Activated CD8-positive, alpha-beta memory T cell treated with anti-CD3 and anti-CD28 coated beads, Interleukin-2, amount 10 ng/mL, durations not matched to agents 7 days and 5 days (primary cell): ENCODE measurements around the gene FCRL2. TPM values are rescaled to one million over a fixed set of nuclear protein-coding genes. Genes with fewer than 3 reads are reported as not detected.
"Not testable (repeated sequence)": the region's sequence is repeated elsewhere in the genome, so short reads cannot be mapped to it uniquely, and the experiment has no call there.

Source experiments
- ATAC-seq: fragments of 150-1000 bp; cut with Tn5 transposase; one replicate; pipeline ENCODE4 v1.10.0; 2021; ENCODE audit warnings: moderate library complexity
- CTCF ChIA-PET: fragments of 350-600 bp; sonication (Branson Sonifier 250); formaldehyde crosslinking; loops from one replicate; lab custom pipeline; 2021; ENCODE audit warnings: antibody characterized with exemption; lab: Charles Lee
- DNase-seq: peaks from one replicate; pipeline ENCODE4 v3.0.0-alpha.2; 2020
- H3K27ac Mint-ChIP-seq: one replicate; pipeline ENCODE4 v1.8.0; 2021; ENCODE audit warnings: mild to moderate bottlenecking, mixed read lengths
- H3K27me3 Mint-ChIP-seq: one replicate; pipeline ENCODE4 v1.8.0; 2021; ENCODE audit warnings: mixed read lengths
- H3K36me3 Mint-ChIP-seq: one replicate; pipeline ENCODE4 v1.8.0; 2021; ENCODE audit warnings: mild to moderate bottlenecking, mixed read lengths
- H3K4me1 Mint-ChIP-seq: one replicate; pipeline ENCODE4 v1.8.0; 2021; ENCODE audit warnings: mixed read lengths
- H3K4me3 Mint-ChIP-seq: one replicate; pipeline ENCODE4 v1.8.0; 2021; ENCODE audit warnings: mild to moderate bottlenecking, moderate library complexity, mixed read lengths
- H3K9me3 Mint-ChIP-seq: one replicate; pipeline ENCODE4 v1.8.0; 2022; ENCODE audit warnings: low read depth, mixed read lengths
- total RNA-seq, 2 experiments: library from RNA; stranded (reverse); gene quantifications; one replicate each; pipeline ENCODE4 v1.2.3, GENCODE V29; 2021

The FCRL2 gene
- total RNA-seq, 2 experiments from 2014 or later = not detected

DNA sequence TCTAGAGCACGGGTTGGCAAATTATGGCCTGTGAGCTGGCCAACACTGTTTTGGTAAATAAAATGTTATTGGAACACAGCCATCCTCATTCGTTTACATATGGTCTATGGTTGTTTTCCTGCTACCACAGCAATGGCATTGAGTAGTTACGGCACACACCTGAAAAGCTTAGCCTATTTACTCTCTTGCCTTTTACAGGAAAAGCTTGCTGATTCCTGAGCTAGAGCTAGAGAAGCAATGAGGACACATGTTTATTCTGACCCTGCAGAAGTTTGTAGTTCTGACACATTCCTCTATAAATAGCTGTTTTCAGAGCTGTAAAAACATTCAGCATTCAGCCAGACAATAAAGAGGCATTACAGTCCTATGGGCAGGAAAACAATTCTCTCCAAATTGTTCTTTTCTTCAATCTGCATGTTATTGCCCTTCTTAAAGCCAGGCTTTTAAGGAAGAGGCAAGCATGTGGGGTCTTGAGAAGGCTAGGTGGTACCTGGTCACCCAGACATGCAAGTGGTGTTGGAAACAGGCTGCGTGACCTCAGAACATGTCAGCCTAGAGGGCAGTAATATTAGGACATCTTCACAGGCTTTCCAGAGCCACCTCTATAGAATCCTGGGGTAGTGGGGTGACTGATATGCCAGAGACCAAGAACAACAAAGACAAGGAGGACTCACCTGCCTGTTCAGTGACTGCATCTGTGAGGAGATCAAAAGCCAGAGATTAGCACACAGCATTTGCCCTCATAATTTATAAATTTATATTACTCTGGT, 1.6 kb downstream of the FCRL2 start:
- no peak overlapping the region for H3K4me3 Mint-ChIP-seq
- CTCF ChIA-PET = no interaction called here
- DNase-seq (no peak), ATAC-seq (no peak)
- no peaks in the 10 kb centered on the region for H3K36me3 Mint-ChIP-seq
- no peak overlapping the region for H3K27ac Mint-ChIP-seq
- no peaks in the 10 kb centered on the region for H3K9me3 Mint-ChIP-seq
- H3K27me3 Mint-ChIP-seq = no peaks in the 10 kb centered on the region
- H3K4me1 Mint-ChIP-seq = peaks cover 2% of the 10 kb centered on the region

DNA sequence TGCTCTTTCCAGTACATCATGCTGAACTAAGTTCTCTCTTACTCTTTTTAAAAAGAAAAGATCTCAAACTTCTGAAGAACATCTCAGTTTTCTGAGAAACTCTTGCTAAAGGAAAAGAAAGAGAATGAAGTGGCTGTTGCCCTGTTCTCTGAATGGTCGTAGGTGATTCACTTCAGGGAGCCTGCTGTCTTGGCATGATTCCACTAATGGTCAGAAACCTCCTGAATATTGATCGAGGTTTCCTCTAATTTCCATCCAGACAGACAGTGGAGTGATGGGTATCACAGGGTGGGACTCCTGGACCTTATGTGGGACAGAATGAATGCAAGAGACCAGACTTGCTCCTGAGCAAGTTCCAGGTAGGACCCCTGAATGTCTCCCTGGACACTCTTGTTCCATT, 2.5 kb downstream of the FCRL2 start:
- H3K9me3 Mint-ChIP-seq = no peaks in the 10 kb centered on the region
- no peak for DNase-seq
- ATAC-seq = no peak
- H3K27me3 Mint-ChIP-seq = no peaks in the 10 kb centered on the region
- H3K36me3 Mint-ChIP-seq = no peaks in the 10 kb centered on the region
- peaks cover 2% of the 10 kb centered on the region for H3K4me1 Mint-ChIP-seq
- H3K4me3 Mint-ChIP-seq = no peak overlapping the region
- CTCF ChIA-PET = interaction anchor here (1.2 kb wide), 1 partner anchor 194 kb away, joined by 4 read pairs; no protein-coding TSS in a partner anchor
- H3K27ac Mint-ChIP-seq = no peak overlapping the region

- CTCF ChIA-PET = interaction anchor here (1.2 kb wide), 1 partner anchor 193 kb away, joined by 4 read pairs; no protein-coding TSS in a partner anchor
- H3K36me3 Mint-ChIP-seq = no peaks in the 10 kb centered on the region
These were observed 3.2 kb downstream of the FCRL2 start for GRCh38 chr1:157773493-157774350.

DNA sequence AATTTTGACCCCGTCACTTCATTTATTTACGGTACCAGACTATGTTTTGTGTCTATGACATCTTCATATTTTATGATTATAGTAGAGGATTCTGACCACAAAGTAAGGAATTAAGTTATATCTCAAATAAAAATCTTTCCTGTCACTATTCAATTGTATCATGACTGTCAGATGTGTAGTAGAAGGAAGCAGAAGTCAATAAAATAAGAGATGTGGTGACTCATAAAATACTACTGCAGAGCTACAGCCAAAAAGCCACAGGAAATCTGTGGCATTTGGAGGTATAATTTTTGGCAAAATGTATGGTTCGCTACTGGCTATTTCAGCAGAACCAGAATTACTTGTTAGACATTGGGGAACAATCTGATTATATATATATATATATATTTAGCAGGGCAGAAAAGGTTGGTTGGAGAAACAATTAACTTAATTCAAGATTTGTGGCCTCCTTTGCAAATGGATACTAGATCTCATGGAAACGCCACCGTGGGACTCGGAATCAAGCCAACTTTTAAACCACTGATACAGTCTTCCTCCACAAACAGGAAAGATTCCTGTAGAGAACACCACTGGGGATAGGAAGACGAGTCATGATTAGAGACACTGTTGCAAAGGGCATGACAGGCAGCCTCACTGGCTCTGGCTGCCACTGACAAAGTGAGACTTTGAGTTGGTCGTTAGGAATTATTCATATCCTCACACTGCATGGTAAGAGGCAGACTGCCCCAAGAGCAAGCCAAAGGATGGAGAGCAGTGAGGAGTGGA, 5.1 kb downstream of the FCRL2 start:
- no peak for DNase-seq
- no peak for ATAC-seq
- H3K9me3 Mint-ChIP-seq = no peaks in the 10 kb centered on the region
- no peak overlapping the region for H3K4me3 Mint-ChIP-seq
- no peaks in the 10 kb centered on the region for H3K27me3 Mint-ChIP-seq
- CTCF ChIA-PET = no interaction called here
- H3K36me3 Mint-ChIP-seq = no peaks in the 10 kb centered on the region
- no peak overlapping the region for H3K27ac Mint-ChIP-seq
- H3K4me1 Mint-ChIP-seq = peaks cover 2% of the 10 kb centered on the region

More at GRCh38 chr1:157773493-157774350, 3.2 kb downstream of the FCRL2 start:
- Mint-ChIP-seq H3K9me3 (no peaks in the 10 kb centered on the region), H3K4me3 (no peak overlapping the region), H3K27ac (no peak overlapping the region), H3K27me3 (no peaks in the 10 kb centered on the region), H3K4me1 (peaks cover 2% of the 10 kb centered on the region)
- ATAC-seq (no peak), DNase-seq (no peak)

DNA sequence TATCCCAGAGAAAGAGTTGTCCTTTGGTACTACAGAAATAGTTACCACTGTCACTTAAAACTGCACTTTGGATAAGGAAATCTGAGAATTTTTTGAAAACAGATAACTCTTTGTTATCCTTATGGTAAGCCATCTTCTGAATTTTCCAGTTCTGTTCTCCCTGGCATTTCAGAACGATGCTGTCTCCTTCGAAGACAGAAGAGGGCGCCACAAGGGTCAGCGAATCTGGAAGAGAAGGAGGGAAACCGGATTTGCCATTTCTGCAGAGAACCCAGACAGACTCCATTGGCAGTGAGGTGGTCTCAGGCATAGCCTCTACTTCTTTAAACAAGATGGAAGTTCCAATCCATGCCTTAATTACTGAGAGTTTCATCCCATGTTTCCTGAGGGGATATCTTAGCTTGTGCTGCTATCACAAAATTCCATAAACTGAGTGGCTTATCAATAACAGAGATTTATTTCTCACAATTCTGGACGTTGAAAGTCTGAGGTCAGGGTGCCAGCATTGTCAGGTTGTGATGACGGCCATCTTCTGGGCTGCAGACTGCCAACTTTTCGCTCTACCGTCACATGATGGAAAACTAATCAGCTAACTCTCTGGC, 6.4 kb downstream of the FCRL2 start:
- no peak for ATAC-seq
- DNase-seq = no peak
- no peaks in the 10 kb centered on the region for H3K27me3 Mint-ChIP-seq

GRCh38 chr1:157766792-157767191, 10.1 kb downstream of the FCRL2 start:
- DNase-seq (no peak), ATAC-seq (no peak)
- H3K9me3 Mint-ChIP-seq = no peaks in the 10 kb centered on the region
- no peak overlapping the region for H3K4me3 Mint-ChIP-seq
- H3K27ac Mint-ChIP-seq = no peak overlapping the region
- peaks cover 2% of the 10 kb centered on the region for H3K4me1 Mint-ChIP-seq
- CTCF ChIA-PET = no interaction called here
- no peaks in the 10 kb centered on the region for H3K36me3 Mint-ChIP-seq
- H3K27me3 Mint-ChIP-seq = peaks cover 2% of the 10 kb centered on the region

More for the DNA sequence above, 6.4 kb downstream of the FCRL2 start:
- Mint-ChIP-seq H3K27ac (no peak overlapping the region), H3K9me3 (no peaks in the 10 kb centered on the region), H3K4me1 (peaks cover 2% of the 10 kb centered on the region), H3K36me3 (no peaks in the 10 kb centered on the region), H3K4me3 (no peak overlapping the region)
- CTCF ChIA-PET = no interaction called here

DNA sequence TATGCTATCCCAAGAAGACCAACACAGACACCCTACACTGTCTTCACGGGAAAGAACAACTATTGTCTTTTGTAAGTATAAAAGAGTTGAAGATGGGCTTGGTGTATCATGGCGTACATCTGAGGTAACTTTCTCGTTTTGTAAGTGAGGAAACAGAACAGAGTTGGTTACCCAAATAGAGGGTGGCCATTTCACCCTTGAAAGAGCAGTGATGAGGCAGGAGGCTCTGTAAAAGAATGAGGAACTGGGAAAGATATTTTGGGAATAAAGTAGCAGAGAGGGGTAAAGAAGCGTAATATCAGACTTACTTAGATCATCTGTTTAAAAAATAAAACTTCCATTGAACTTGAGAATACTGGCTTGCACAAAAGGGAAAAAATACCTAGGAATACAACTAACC, 18.9 kb downstream of the FCRL2 start:
- CTCF ChIA-PET = no interaction called here
- no peak overlapping the region for H3K27ac Mint-ChIP-seq

DNA sequence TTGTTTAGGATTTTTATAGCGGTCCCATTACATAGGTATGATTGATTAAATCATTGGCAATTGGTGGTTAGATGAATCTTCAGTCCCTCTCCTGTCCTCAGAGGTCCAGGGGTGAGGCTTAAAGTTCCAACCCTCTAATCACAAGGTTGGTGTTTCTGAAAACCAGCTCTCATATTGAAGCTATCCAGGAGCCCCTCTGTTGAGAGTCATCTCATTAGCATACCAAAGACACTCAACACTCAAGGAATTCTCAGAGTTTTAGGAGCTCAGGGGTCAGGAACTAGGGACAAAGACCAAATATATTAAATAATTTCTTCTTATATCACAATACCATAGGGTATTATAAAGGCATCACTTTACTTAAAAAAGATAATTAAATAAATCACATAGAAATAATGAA, 23.3 kb downstream of the FCRL2 start:
- Mint-ChIP-seq H3K27ac (no peak overlapping the region), H3K27me3 (no peaks in the 10 kb centered on the region), H3K4me3 (no peak overlapping the region), H3K36me3 (no peaks in the 10 kb centered on the region), H3K9me3 (no peaks in the 10 kb centered on the region), H3K4me1 (no peaks in the 10 kb centered on the region)
- ATAC-seq = no peak
- CTCF ChIA-PET = no interaction called here
- DNase-seq = no peak

More for the DNA sequence above, 18.9 kb downstream of the FCRL2 start:
- Mint-ChIP-seq H3K4me3 (no peak overlapping the region), H3K36me3 (no peaks in the 10 kb centered on the region), H3K27me3 (no peaks in the 10 kb centered on the region), H3K9me3 (no peaks in the 10 kb centered on the region), H3K4me1 (no peaks in the 10 kb centered on the region)
- ATAC-seq (no peak), DNase-seq (no peak)

DNA sequence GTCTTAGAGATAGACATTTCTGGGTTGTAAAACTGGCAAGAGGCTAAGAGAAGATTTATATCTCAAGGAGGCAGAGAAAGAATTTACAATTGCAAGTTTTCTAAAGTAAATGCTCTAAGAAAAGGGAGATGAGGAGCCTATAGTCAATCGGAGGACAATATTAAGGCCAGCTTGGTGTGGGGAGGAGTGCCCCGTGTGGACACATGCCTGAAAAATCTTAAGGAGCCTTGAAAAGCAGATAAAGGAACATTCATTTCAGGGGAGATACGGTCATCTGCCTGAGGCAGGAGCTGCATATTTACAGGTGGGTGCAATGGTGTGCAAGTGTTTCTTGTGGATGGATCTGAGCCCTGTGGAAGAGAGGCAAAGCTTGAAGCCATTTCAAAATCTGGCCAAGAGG, 25.6 kb downstream of the FCRL2 start:
- H3K4me1 Mint-ChIP-seq = no peaks in the 10 kb centered on the region
- CTCF ChIA-PET = no interaction called here
- no peaks in the 10 kb centered on the region for H3K27me3 Mint-ChIP-seq
- H3K9me3 Mint-ChIP-seq = no peaks in the 10 kb centered on the region
- H3K36me3 Mint-ChIP-seq = no peaks in the 10 kb centered on the region
- H3K4me3 Mint-ChIP-seq = no peak overlapping the region
- H3K27ac Mint-ChIP-seq = no peak overlapping the region
- DNase-seq (no peak), ATAC-seq (no peak)

GRCh38 chr1:157748262-157748817, 28.6 kb downstream of the FCRL2 start:
- H3K4me3 Mint-ChIP-seq = no peak overlapping the region
- H3K36me3 Mint-ChIP-seq = no peaks in the 10 kb centered on the region
- no peaks in the 10 kb centered on the region for H3K27me3 Mint-ChIP-seq
- ATAC-seq (no peak), DNase-seq (no peak)
- no peak overlapping the region for H3K27ac Mint-ChIP-seq
- H3K4me1 Mint-ChIP-seq = no peaks in the 10 kb centered on the region
- no peaks in the 10 kb centered on the region for H3K9me3 Mint-ChIP-seq
- CTCF ChIA-PET = no interaction called here

DNA sequence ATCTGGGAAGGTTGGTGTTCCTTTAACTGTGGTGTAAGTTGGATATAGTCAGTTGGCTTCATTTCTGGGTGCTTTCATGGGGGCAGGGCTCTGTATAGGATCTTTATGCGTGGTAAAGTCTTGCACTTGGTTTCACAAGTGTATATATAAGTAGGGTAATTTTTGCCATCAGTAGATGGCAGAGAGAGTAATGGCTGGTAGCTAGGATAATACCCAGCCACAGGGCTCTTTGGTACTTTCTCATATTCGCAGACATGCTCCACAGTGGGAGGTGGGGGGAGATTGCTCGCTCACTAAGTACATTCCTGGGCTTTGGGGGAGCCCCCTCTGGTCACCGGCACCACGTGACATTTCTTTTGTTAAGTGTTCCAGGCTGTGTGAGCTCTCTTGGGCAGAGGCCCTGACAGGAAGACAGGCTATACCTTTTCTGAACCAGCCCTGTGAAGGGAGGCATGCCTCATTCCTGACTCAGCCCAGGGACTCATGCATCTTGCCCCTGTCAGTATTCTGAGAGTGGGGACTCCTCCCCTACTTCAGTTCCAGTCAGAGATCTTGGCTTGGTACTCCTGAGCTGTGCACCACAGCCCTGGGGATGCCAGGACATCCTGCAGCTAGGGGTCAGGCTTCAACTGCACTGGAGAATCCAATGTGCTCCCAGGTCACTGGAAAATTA, 37.6 kb downstream of the FCRL2 start:
- CTCF ChIA-PET = no interaction called here
- no peaks in the 10 kb centered on the region for H3K36me3 Mint-ChIP-seq
- H3K9me3 Mint-ChIP-seq = no peaks in the 10 kb centered on the region
- DNase-seq = no peak
- H3K27me3 Mint-ChIP-seq = no peaks in the 10 kb centered on the region
- H3K27ac Mint-ChIP-seq = no peak overlapping the region
- no peak for ATAC-seq
- no peaks in the 10 kb centered on the region for H3K4me1 Mint-ChIP-seq
- no peak overlapping the region for H3K4me3 Mint-ChIP-seq

DNA sequence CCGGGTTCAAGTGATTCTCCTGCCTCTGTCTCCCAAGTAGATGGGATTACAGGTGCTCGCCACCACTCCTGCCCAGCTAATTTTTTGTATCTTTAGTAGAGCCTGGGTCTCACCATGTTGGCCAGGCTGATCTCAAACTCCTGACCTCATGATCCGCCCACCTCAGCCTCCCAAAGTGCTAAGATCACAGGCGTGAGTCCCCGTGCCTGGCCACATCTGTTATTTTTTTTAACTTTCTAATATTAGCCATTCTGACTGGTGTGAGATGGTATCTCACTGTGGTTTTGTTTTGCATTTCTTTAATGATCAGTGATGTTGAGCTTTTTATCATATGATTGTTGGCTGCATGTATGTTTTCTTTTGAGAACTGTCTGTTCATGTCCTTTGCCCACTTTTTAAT, 40.9 kb downstream of the FCRL2 start:
- H3K27ac Mint-ChIP-seq, H3K27me3 Mint-ChIP-seq, DNase-seq, H3K9me3 Mint-ChIP-seq, CTCF ChIA-PET, ATAC-seq, H3K36me3 Mint-ChIP-seq, H3K4me1 Mint-ChIP-seq, H3K4me3 Mint-ChIP-seq: not testable (repeated sequence)
